Kidney epithelial cell (primary cell): ENCODE measurements around the gene RPS19. TPM values are rescaled to one million over a fixed set of nuclear protein-coding genes. Genes with fewer than 3 reads are reported as not detected.
A peak's percentile ranks its signal among the peaks of the same experiment; 100 is the strongest.
"Not testable (repeated sequence)": the region's sequence is repeated elsewhere in the genome, so short reads cannot be mapped to it uniquely, and the experiment has no call there.

ENCODE experiments used
- DNase-seq: peaks from one replicate; pipeline ENCODE4 v3.0.0-alpha.2; 2010; ENCODE audit warnings: low read depth
- H3K27me3 ChIP-seq: 2 replicates; pipeline ENCODE4 v1.6.0; 2011; ENCODE audit warnings: low read length; ENCODE audit not compliant: control insufficient read depth, insufficient read depth
- H3K36me3 ChIP-seq: 2 replicates; pipeline ENCODE4 v1.5.1; 2011; ENCODE audit warnings: low read length; ENCODE audit not compliant: control insufficient read depth, insufficient read depth
- H3K4me3 ChIP-seq: 2 replicates; pipeline ENCODE4 v1.5.1; 2011; ENCODE audit warnings: low read depth, mild to moderate bottlenecking, control low read depth, low read length
- CTCF ChIP-seq: IDR thresholded peaks from 2 replicates; pipeline ENCODE4 v1.5.1; 2011; ENCODE audit warnings: mild to moderate bottlenecking, moderate library complexity, low read length, control low read depth, inconsistent platforms; ENCODE audit not compliant: insufficient read depth, poor library complexity, severe bottlenecking
- total RNA-seq: library from RNA; depleted of rRNA; stranded (reverse); fragments of >200 nt; gene quantifications from 2 replicates; pipeline ENCODE4 v1.2.3, GENCODE V29; 2015

Gene RPS19
- total RNA-seq, 1 donor from 2014 or later: 1,699 TPM

- H3K4me3 ChIP-seq: no peak overlapping the region
- peaks cover 14% of the 10 kb centered on the region for H3K36me3 ChIP-seq
- no peak for DNase-seq
- H3K27me3 ChIP-seq: no peaks in the 10 kb centered on the region
- TF ChIP-seq CTCF: no peak
These were observed 10.4 kb downstream of the RPS19 start for GRCh38 chr19:41870401-41870873.

GRCh38 chr19:41871573-41872383 is 11.7 kb downstream of the RPS19 start:
- no peak for DNase-seq
- H3K27me3 ChIP-seq: no peaks in the 10 kb centered on the region
- H3K36me3 ChIP-seq: peaks cover 12% of the 10 kb centered on the region
- no peak overlapping the region for H3K4me3 ChIP-seq
- TF ChIP-seq CTCF: no peak

- Histone ChIP-seq H3K36me3 (peaks cover 12% of the 10 kb centered on the region), H3K27me3 (peaks cover 3% of the 10 kb centered on the region), H3K4me3 (no peak overlapping the region)
- no peak for DNase-seq
- TF ChIP-seq CTCF: no peak
These were observed 12.3 kb downstream of the RPS19 start for GRCh38 chr19:41872384-41872774.

- peak; percentile 88 for TF ChIP-seq CTCF
- DNase-seq: no peak
These were observed 13.0 kb downstream of the RPS19 start for GRCh38 chr19:41872775-41873647.

GRCh38 chr19:41875973-41876372 is 15.9 kb downstream of the RPS19 start:
- H3K4me3 ChIP-seq, DNase-seq, H3K36me3 ChIP-seq: not testable (repeated sequence)
- peaks cover 11% of the 10 kb centered on the region for H3K27me3 ChIP-seq

More at GRCh38 chr19:41872775-41873647, 13.0 kb downstream of the RPS19 start:
- Histone ChIP-seq H3K27me3 (peaks cover 7% of the 10 kb centered on the region), H3K36me3 (peaks cover 12% of the 10 kb centered on the region), H3K4me3 (no peak overlapping the region)
